ENCODE results near the gene LRP1B. TPM values are rescaled to one million over a fixed set of nuclear protein-coding genes. Genes with fewer than 3 reads are reported as not detected.

The LRP1B gene
- total and polyA plus RNA-seq, 2 of the 8 experiments (the other 6 are each of a cell fraction or from before 2014, with no cell fraction given): 0.03 TPM; not detected in 1

- Histone ChIP-seq H3K4me2 (ENCODE audit: insufficient read depth in 1 of 2, low read depth in 2 of 2, low read length in 2 of 2) (no peak overlapping the region; a peak in 1 of 4 replicates), H3K56ac (replicated peaks; ENCODE audit: insufficient read length, low read depth, low read length) (no peak overlapping the region), H3K27me3 (replicated peaks in 1 of 4; ENCODE audit: control insufficient read depth in 3 of 4, extremely low read depth in 1 of 4, insufficient read depth in 3 of 4, low read length in 3 of 4) (no peaks in the 10 kb centered on the region), H3K18ac (ENCODE audit: extremely low read depth, low read length) (0 out of 2 replicates have a peak overlapping the region, but pooled peaks have one; percentile 24), H4K5ac (ENCODE audit: insufficient read length, low read depth, low read length) (no peak overlapping the region), H2BK20ac (ENCODE audit: low read length) (no peak overlapping the region), H3K23ac (ENCODE audit: insufficient read length) (no peak overlapping the region), H2BK15ac (ENCODE audit: low read length) (no peak overlapping the region), H2BK12ac (ENCODE audit: low read depth, low read length) (no peak overlapping the region), H3K4ac (replicated peaks; ENCODE audit: insufficient read length, low read depth, low read length) (no peak overlapping the region), H4K91ac (replicated peaks; ENCODE audit: insufficient read length, low read length) (no peak overlapping the region), H3K9me3 (ENCODE audit: insufficient read depth in 2 of 2, low read depth in 1 of 2, low read length in 1 of 2) (no peaks in the 10 kb centered on the region), H3K4me1 (replicated peaks in 1 of 4; ENCODE audit: control insufficient read depth in 3 of 4, insufficient read depth in 4 of 4, low read length in 3 of 4) (peaks cover 0 to 3% (median 1%) of the 10 kb centered on the region in 4 experiments; a peak in 1 of 7 replicates), H3K79me2 (ENCODE audit: control insufficient read depth in 1 of 2, insufficient read depth in 2 of 2, low read length in 2 of 2) (no peaks in the 10 kb centered on the region), H2AFZ (ENCODE audit: low read length) (no peak overlapping the region), H2BK120ac (replicated peaks; ENCODE audit: low read depth, low read length) (no peak overlapping the region), H3K23me2 (ENCODE audit: low read depth, low read length) (no peaks in the 10 kb centered on the region), H3K14ac (ENCODE audit: insufficient read length) (no peak overlapping the region), H3K79me1 (ENCODE audit: low read depth, low read length) (no peaks in the 10 kb centered on the region), H3K4me3 (ENCODE audit: extremely low read depth in 1 of 4, insufficient read depth in 2 of 4, low read depth in 3 of 4, low read length in 4 of 4) (no peak overlapping the region), H4K8ac (ENCODE audit: extremely low read depth, insufficient read depth, low read length) (no peak overlapping the region), H3K27ac (ENCODE audit: low read depth, low read length) (no peak overlapping the region), H3K9ac (replicated peaks in 1 of 4; ENCODE audit: extremely low read depth in 1 of 4, low read depth in 3 of 4, low read length in 3 of 4) (no peak overlapping the region), H2BK5ac (ENCODE audit: low read depth, low read length) (no peak overlapping the region), H2AK5ac (ENCODE audit: low read depth, low read length) (no peak overlapping the region), H4K20me1 (replicated peaks in 1 of 2; ENCODE audit: control insufficient read depth in 1 of 2, insufficient read depth in 2 of 2, low read length in 2 of 2) (no peaks in the 10 kb centered on the region), H3K36me3 (ENCODE audit: control insufficient read depth in 2 of 4, insufficient read depth in 4 of 4, low read length in 3 of 4) (no peaks in the 10 kb centered on the region; a peak in 1 of 8 replicates)
- CTCF ChIA-PET (ENCODE audit: partially characterized antibody): no interaction called here
- TF ChIP-seq TEAD4 (IDR thresholded peaks at IDR 0.05; ENCODE audit: low read depth, low read length) (no peak), SRF (IDR thresholded peaks at IDR 0.05; ENCODE audit: low read depth, low read length) (no peak), SAP30 (IDR thresholded peaks at IDR 0.05; ENCODE audit: insufficient read depth, insufficient replicate concordance, low read length) (no peak), ATF3 (IDR thresholded peaks at IDR 0.05; ENCODE audit: insufficient read depth, low read depth, low read length) (no peak), BCL11A (IDR thresholded peaks at IDR 0.05; ENCODE audit: low read depth in 2 of 2, low read length in 2 of 2) (no peak)
- FAIRE-seq (no peak), DNase-seq (ENCODE audit: low read depth in 1 of 2, low spot score in 2 of 2) (no peak)
- WGBS, 2 experiments (ENCODE audit: extremely low coverage in 1 of 2, insufficient coverage in 1 of 2, insufficient read length in 1 of 2, insufficient replicate concordance in 2 of 2, low coverage in 1 of 2, low lambda C conversion rate in 2 of 2, missing lambda C conversion rate in 1 of 2): 82% methylated on average over 5 of the region's 5 CpGs; no CpG with 5 or more reads in 1 of the 2 experiments
- POLR2A ChIA-PET (ENCODE audit: partially characterized antibody): no interaction called here
Observed at GRCh38 chr2:140882671-140883620, 1247.9 kb downstream of the LRP1B start.

All from H1 (cell line).